Neural crest cell (in vitro differentiated cells): ENCODE data around the gene ACOT13. TPM values are rescaled to one million over a fixed set of nuclear protein-coding genes. Genes with fewer than 3 reads are reported as not detected.
A peak's percentile ranks its signal among the peaks of the same experiment; 100 is the strongest.

Experiments used
- DNase-seq: peaks from one replicate; pipeline ENCODE4 v3.0.0; 2021; ENCODE audit warnings: low read depth, mixed read lengths, low spot score
- H3K27ac Mint-ChIP-seq: one replicate; pipeline ENCODE4 v1.8.0; 2021; ENCODE audit warnings: mild to moderate bottlenecking, mixed read lengths; ENCODE audit not compliant: unreplicated experiment
- H3K27me3 Mint-ChIP-seq: 2 replicates; pipeline ENCODE4 v1.8.0; 2021; ENCODE audit warnings: low read depth, mild to moderate bottlenecking, mixed read lengths
- H3K36me3 Mint-ChIP-seq: 2 replicates; pipeline ENCODE4 v1.8.0; 2021; ENCODE audit warnings: low read depth, mild to moderate bottlenecking, mixed read lengths
- H3K4me1 Mint-ChIP-seq: 2 replicates; pipeline ENCODE4 v1.8.0; 2021; ENCODE audit warnings: mixed read lengths
- H3K4me3 Mint-ChIP-seq: one replicate; pipeline ENCODE4 v1.8.0; 2021; ENCODE audit warnings: mild to moderate bottlenecking, mixed read lengths
- H3K9me3 Mint-ChIP-seq: 2 replicates; pipeline ENCODE4 v1.8.0; 2021; ENCODE audit warnings: mixed read lengths
- CTCF ChIP-seq: fragments of 200-600 bp; sonication (generic); conservative IDR thresholded peaks from 2 replicates; pipeline ENCODE4 v1.5.0; 2021; ENCODE audit warnings: antibody characterized with exemption, mild to moderate bottlenecking
- total RNA-seq: library from RNA; stranded (reverse); gene quantifications from 2 replicates; pipeline ENCODE4 v1.2.1, GENCODE V29; 2021

Gene ACOT13
- total RNA-seq, 1 donor from 2014 or later, result 27.4 TPM

GRCh38 chr6:24683297-24684296 lies 16.7 kb downstream of the ACOT13 start:
- Mint-ChIP-seq H3K4me3 (no peak overlapping the region), H3K9me3 (peaks cover 5% of the 10 kb centered on the region), H3K27me3 (no peaks in the 10 kb centered on the region), H3K27ac (no peak overlapping the region), H3K4me1 (peaks cover 6% of the 10 kb centered on the region), H3K36me3 (peaks cover 23% of the 10 kb centered on the region)
- DNase-seq, result no peak
- TF ChIP-seq CTCF, result no peak

- Mint-ChIP-seq H3K4me3 (no peak overlapping the region), H3K9me3 (no peaks in the 10 kb centered on the region), H3K36me3 (peaks cover 13% of the 10 kb centered on the region), H3K27ac (no peak overlapping the region), H3K27me3 (no peaks in the 10 kb centered on the region), H3K4me1 (peaks cover 6% of the 10 kb centered on the region)
- no peak for DNase-seq
- no peak for TF ChIP-seq CTCF
Observed at GRCh38 chr6:24686408-24686807, 19.5 kb downstream of the ACOT13 start.

GRCh38 chr6:24686946-24687345 lies 20.1 kb downstream of the ACOT13 start:
- no peak for TF ChIP-seq CTCF
- H3K9me3 Mint-ChIP-seq, result no peaks in the 10 kb centered on the region
- H3K27ac Mint-ChIP-seq, result no peak overlapping the region
- peaks cover 6% of the 10 kb centered on the region for H3K4me1 Mint-ChIP-seq
- no peaks in the 10 kb centered on the region for H3K27me3 Mint-ChIP-seq
- no peak overlapping the region for H3K4me3 Mint-ChIP-seq
- DNase-seq, result no peak
- H3K36me3 Mint-ChIP-seq, result peaks cover 9% of the 10 kb centered on the region

GRCh38 chr6:24689964-24690363 lies 23.1 kb downstream of the ACOT13 start:
- no peak overlapping the region for H3K27ac Mint-ChIP-seq
- H3K36me3 Mint-ChIP-seq, result peaks cover 3% of the 10 kb centered on the region
- H3K4me1 Mint-ChIP-seq, result no peaks in the 10 kb centered on the region
- no peaks in the 10 kb centered on the region for H3K9me3 Mint-ChIP-seq
- no peak for DNase-seq
- TF ChIP-seq CTCF, result no peak
- no peak overlapping the region for H3K4me3 Mint-ChIP-seq
- no peaks in the 10 kb centered on the region for H3K27me3 Mint-ChIP-seq

GRCh38 chr6:24690593-24690992 lies 23.7 kb downstream of the ACOT13 start:
- no peak for DNase-seq
- no peak overlapping the region for H3K4me3 Mint-ChIP-seq
- no peaks in the 10 kb centered on the region for H3K4me1 Mint-ChIP-seq
- H3K9me3 Mint-ChIP-seq, result no peaks in the 10 kb centered on the region
- H3K36me3 Mint-ChIP-seq, result peaks cover 3% of the 10 kb centered on the region
- peak overlapping the region; percentile 44 for H3K27ac Mint-ChIP-seq
- no peaks in the 10 kb centered on the region for H3K27me3 Mint-ChIP-seq
- TF ChIP-seq CTCF, result no peak
